Breast epithelium (tissue), 4 donors: ENCODE measurements around the gene C3orf18. TPM values are rescaled to one million over a fixed set of nuclear protein-coding genes. Genes with fewer than 3 reads are reported as not detected.

Experiments used
- DNase-seq, 2 donors: peaks; one replicate each; pipeline ENCODE4 v3.0.0-alpha.2; 2019; ENCODE audit warnings: low spot score in 2 of 2
- H3K27ac ChIP-seq, 2 donors: fragments of 200-600 bp; sonication (generic) in 1 of 2; one replicate each; pipeline ENCODE4 v1.5.1; 2016 to 2019; ENCODE audit warnings: mild to moderate bottlenecking in 1 of 2
- H3K27me3 ChIP-seq, 2 donors: fragments of 200-600 bp; sonication (generic) in 1 of 2; one replicate each; pipeline versions ENCODE4 v1.5.1 to v1.6.0; 2017 to 2019; ENCODE audit warnings: control low read depth in 1 of 2, mild to moderate bottlenecking in 1 of 2
- H3K36me3 ChIP-seq: fragments of 200-600 bp; one replicate; pipeline ENCODE4 v1.5.1; 2019
- H3K4me1 ChIP-seq, 2 donors: fragments of 200-600 bp; sonication (generic); one replicate each; pipeline ENCODE4 v1.5.1; 2016 to 2019; ENCODE audit warnings: control low read depth in 1 of 2
- H3K4me3 ChIP-seq, 3 donors: fragments of 200-600 bp; sonication (generic); 1 replicate in 2 of 3; 2 replicates in 1 of 3; pipeline ENCODE4 v1.5.1; 2016 to 2019; ENCODE audit warnings: mild to moderate bottlenecking in 3 of 3, moderate library complexity in 2 of 3
- H3K9me3 ChIP-seq, 2 donors: fragments of 200-600 bp; sonication (generic) in 1 of 2; one replicate each; pipeline ENCODE4 v1.5.1; 2016 to 2019; ENCODE audit warnings: control low read depth in 1 of 2
- CTCF ChIP-seq, 3 donors: fragments of 450-650 bp; IDR thresholded peaks; one replicate each; pipeline ENCODE4 v1.5.1; 2016 to 2017; ENCODE audit warnings: antibody characterized with exemption in 3 of 3, mild to moderate bottlenecking in 3 of 3, moderate library complexity in 3 of 3
- POLR2A ChIP-seq: fragments of 450-650 bp; IDR thresholded peaks from one replicate; pipeline ENCODE4 v1.6.1; 2016; ENCODE audit warnings: antibody characterized with exemption, mild to moderate bottlenecking, moderate library complexity
- POLR2AphosphoS5 ChIP-seq, 3 donors: sonication (generic); formaldehyde crosslinking; IDR thresholded peaks; one replicate each; pipeline ENCODE4 v1.6.1; 2017; ENCODE audit warnings: antibody characterized with exemption in 3 of 3
- intact Hi-C: fragments of 100-400 bp; cut with DNase I; formaldehyde crosslinking; loops from one replicate; pipeline ENCODE4 v1.15.1; 2023; ENCODE audit warnings: low total_unique reads
- total RNA-seq, 3 donors: library from RNA; depleted of rRNA; stranded (reverse); fragments of >200 nt; gene quantifications; one replicate each; pipeline ENCODE4 v1.1.0, GENCODE V29; 2016

The C3orf18 gene
- total RNA-seq, 3 donors from 2014 or later = 10.7 to 16.8 (median 15.1) TPM

- Histone ChIP-seq H3K9me3 (no peaks in the 10 kb centered on the region), H3K4me3 (no peak overlapping the region), H3K36me3 (no peaks in the 10 kb centered on the region), H3K4me1 (no peaks in the 10 kb centered on the region), H3K27ac (no peak overlapping the region), H3K27me3 (no peaks in the 10 kb centered on the region)
- TF ChIP-seq POLR2AphosphoS5 (IDR thresholded peaks at IDR 0.05) = no peak
- TF ChIP-seq POLR2A = no peak
- TF ChIP-seq CTCF (IDR thresholded peaks at IDR 0.05) = no peak
- DNase-seq = no peak
- intact Hi-C loops = no loop called here
Observed at GRCh38 chr3:50562861-50563260, 4.7 kb downstream of the C3orf18 start.

DNA sequence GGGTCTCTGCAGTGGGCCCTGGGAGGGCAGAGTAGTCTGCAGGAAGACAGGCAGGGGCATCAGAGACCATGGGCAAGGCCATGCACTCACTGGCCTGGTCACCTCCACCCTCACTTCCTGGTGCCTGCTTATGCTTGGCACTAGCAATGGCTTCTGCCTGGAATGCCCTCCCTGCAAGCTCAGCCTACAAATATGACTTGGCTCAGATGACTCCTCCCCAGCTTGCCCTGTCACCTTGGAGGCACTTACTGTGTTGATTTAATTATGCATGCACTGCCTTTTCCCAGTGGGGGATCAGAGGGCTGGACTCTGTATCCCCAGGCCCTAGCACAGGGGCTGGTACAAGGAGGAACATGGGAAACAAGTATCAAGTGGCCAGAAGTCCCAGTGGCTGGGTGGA lies 7.8 kb downstream of the C3orf18 start:
- TF ChIP-seq POLR2A (no peak), POLR2AphosphoS5 (IDR thresholded peaks at IDR 0.05) (no peak), CTCF (IDR thresholded peaks at IDR 0.05) (no peak)
- Histone ChIP-seq H3K4me1 (no peaks in the 10 kb centered on the region), H3K36me3 (no peaks in the 10 kb centered on the region), H3K27ac (no peak overlapping the region), H3K27me3 (no peaks in the 10 kb centered on the region), H3K4me3 (no peak overlapping the region), H3K9me3 (no peaks in the 10 kb centered on the region)
- DNase-seq = no peak
- intact Hi-C loops = no loop called here

- H3K36me3 ChIP-seq = no peaks in the 10 kb centered on the region
- intact Hi-C loops = no loop called here
Observed at GRCh38 chr3:50557915-50558314, 9.6 kb downstream of the C3orf18 start.

GRCh38 chr3:50557106-50557505 lies 10.4 kb downstream of the C3orf18 start:
- no peak for DNase-seq
- Histone ChIP-seq H3K4me1 (no peaks in the 10 kb centered on the region), H3K27ac (no peak overlapping the region), H3K9me3 (no peaks in the 10 kb centered on the region), H3K4me3 (no peak overlapping the region), H3K27me3 (no peaks in the 10 kb centered on the region), H3K36me3 (no peaks in the 10 kb centered on the region)
- intact Hi-C loops = no loop called here
- TF ChIP-seq POLR2AphosphoS5 (IDR thresholded peaks at IDR 0.05) = no peak
- TF ChIP-seq CTCF (IDR thresholded peaks at IDR 0.05) = no peak
- TF ChIP-seq POLR2A = no peak

More at GRCh38 chr3:50557915-50558314, 9.6 kb downstream of the C3orf18 start:
- Histone ChIP-seq H3K4me1 (no peaks in the 10 kb centered on the region), H3K4me3 (no peak overlapping the region), H3K9me3 (no peaks in the 10 kb centered on the region), H3K27ac (no peak overlapping the region), H3K27me3 (no peaks in the 10 kb centered on the region)
- TF ChIP-seq POLR2A (no peak), CTCF (IDR thresholded peaks at IDR 0.05) (no peak), POLR2AphosphoS5 (IDR thresholded peaks at IDR 0.05) (no peak)
- no peak for DNase-seq

DNA sequence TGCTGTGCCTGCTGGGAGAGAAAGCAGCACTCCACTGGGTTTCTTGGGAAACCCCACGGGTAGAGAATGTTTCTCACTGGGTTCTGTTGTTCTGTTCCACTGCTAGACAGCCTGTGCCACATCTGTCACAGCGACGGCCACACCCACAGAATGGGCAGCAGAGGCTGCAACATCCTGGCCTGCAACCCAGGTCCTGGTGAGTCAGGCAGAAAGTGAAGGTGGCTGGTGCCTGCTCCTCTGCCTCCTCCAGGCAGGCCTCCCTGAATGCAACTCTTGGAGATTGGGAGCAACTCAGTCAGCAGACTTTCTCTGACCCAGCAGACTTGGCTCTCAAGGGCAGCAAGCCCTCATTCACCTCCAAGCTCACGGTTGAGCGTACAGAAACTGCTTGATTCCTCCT lies 13.0 kb downstream of the C3orf18 start:
- H3K4me3 ChIP-seq = no peak overlapping the region
- H3K4me1 ChIP-seq = no peaks in the 10 kb centered on the region
- no peak for TF ChIP-seq POLR2A
- TF ChIP-seq POLR2AphosphoS5 (IDR thresholded peaks at IDR 0.05) = no peak
- TF ChIP-seq CTCF (IDR thresholded peaks at IDR 0.05) = no peak
- no peak for DNase-seq
- no peaks in the 10 kb centered on the region for H3K36me3 ChIP-seq
- no peak overlapping the region for H3K27ac ChIP-seq
- H3K27me3 ChIP-seq = no peaks in the 10 kb centered on the region
- H3K9me3 ChIP-seq = no peaks in the 10 kb centered on the region
- intact Hi-C loops = no loop called here
